ENCODE data around the gene MAST1. TPM values are rescaled to one million over a fixed set of nuclear protein-coding genes. Genes with fewer than 3 reads are reported as not detected.

The MAST1 gene
- total and polyA plus RNA-seq, 2 donors (not counting 1 experiment from before 2014, with no cell fraction given) = 0.39 to 1.1 TPM

DNA sequence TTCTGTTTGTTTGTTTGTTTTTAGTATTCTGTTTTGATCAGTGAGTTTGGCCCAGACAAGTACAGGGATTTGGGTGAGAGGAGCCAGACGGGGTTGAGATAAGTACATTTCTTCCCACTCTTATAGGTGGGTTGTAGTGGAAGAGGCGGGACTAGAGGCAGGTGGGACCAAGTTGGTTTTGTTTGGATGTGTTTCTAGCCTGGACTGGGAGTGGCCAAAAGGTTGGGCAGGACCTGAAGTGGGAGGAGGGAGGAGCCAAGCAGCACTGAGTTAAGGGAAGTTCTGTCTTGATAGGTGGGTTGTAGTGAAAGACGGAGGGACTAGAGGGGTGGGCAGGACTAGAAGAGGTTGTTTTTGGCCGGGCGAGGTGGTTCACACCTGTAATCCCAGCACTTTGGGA is 33.9 kb downstream of the MAST1 start:
- H4K20me1 ChIP-seq (ENCODE audit: control insufficient read depth, insufficient read depth, low read length, poor library complexity, severe bottlenecking) = no peaks in the 10 kb centered on the region
- POLR2A ChIA-PET = no interaction called here
- peaks cover 0 to 19% (median 0%) of the 10 kb centered on the region in 3 donors for H3K9me3 ChIP-seq (ENCODE audit: control extremely low read depth in 1 of 3, control insufficient read depth in 2 of 3, insufficient read depth in 1 of 3, low read length in 2 of 3)
- CTCF ChIA-PET = interaction anchor here (0.7 kb wide), 1 partner anchor 527 kb away, joined by 3 read pairs; no protein-coding TSS in a partner anchor
- H3K27me3 ChIP-seq (replicated peaks in 1 of 4; ENCODE audit: control extremely low read depth in 1 of 4, control insufficient read depth in 3 of 4, insufficient read depth in 4 of 4, low read length in 3 of 4) = peaks cover 0 to 2% (median 0%) of the 10 kb centered on the region in 4 experiments
- H3K9ac ChIP-seq (ENCODE audit: low read length) = no peak overlapping the region
- no peak overlapping the region for H2AFZ ChIP-seq (ENCODE audit: insufficient read depth, low read depth, low read length, poor library complexity, severe bottlenecking)
- TF ChIP-seq, protein P1, sequence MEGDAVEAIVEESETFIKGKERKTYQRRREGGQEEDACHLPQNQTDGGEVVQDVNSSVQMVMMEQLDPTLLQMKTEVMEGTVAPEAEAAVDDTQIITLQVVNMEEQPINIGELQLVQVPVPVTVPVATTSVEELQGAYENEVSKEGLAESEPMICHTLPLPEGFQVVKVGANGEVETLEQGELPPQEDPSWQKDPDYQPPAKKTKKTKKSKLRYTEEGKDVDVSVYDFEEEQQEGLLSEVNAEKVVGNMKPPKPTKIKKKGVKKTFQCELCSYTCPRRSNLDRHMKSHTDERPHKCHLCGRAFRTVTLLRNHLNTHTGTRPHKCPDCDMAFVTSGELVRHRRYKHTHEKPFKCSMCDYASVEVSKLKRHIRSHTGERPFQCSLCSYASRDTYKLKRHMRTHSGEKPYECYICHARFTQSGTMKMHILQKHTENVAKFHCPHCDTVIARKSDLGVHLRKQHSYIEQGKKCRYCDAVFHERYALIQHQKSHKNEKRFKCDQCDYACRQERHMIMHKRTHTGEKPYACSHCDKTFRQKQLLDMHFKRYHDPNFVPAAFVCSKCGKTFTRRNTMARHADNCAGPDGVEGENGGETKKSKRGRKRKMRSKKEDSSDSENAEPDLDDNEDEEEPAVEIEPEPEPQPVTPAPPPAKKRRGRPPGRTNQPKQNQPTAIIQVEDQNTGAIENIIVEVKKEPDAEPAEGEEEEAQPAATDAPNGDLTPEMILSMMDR (IDR thresholded peaks at IDR 0.05) = no peak
- TF ChIP-seq EZH2 (IDR thresholded peaks at IDR 0.05; ENCODE audit: borderline replicate concordance, insufficient read depth, low read depth, low read length, poor library complexity, severe bottlenecking) = no peak
- DNase-seq = peak; percentile 31
- Mint-ChIP-seq H3K4me3 (no peak overlapping the region), H3K9me3 (ENCODE audit: insufficient read depth) (peaks cover 4% of the 10 kb centered on the region), H3K27ac (peak overlapping the region; percentile 5), H3K4me1 (peaks cover 2% of the 10 kb centered on the region), H3K27me3 (no peaks in the 10 kb centered on the region)
- no peak overlapping the region for H3K4me2 ChIP-seq (replicated peaks; ENCODE audit: low read depth, low read length, poor library complexity, severe bottlenecking)
- intact Hi-C loops (cut with micrococcal nuclease) = no loop called here
- H3K4me3 ChIP-seq (ENCODE audit: control extremely low read depth in 1 of 5, extremely low read depth in 1 of 5, insufficient read depth in 1 of 5, low read depth in 2 of 5, low read length in 4 of 5) = no peak overlapping the region
- H3K4me1 ChIP-seq (ENCODE audit: control insufficient read depth in 2 of 2, insufficient read depth in 2 of 2, low read length in 2 of 2) = peaks cover 0 to 7% of the 10 kb centered on the region in 2 donors
- ATAC-seq (ENCODE audit: low read depth) = no peak
- H3K36me3 ChIP-seq (replicated peaks in 1 of 2; ENCODE audit: control extremely low read depth in 1 of 2, control insufficient read depth in 1 of 2, extremely low read depth in 1 of 2, insufficient read depth in 2 of 2, low read length in 1 of 2) = peaks cover 0 to 18% of the 10 kb centered on the region in 2 experiments
- H3K27ac ChIP-seq (ENCODE audit: low read length in 2 of 2) = no peak overlapping the region
- WGBS (ENCODE audit: insufficient coverage) = 100% methylated on average over 1 of the region's 5 CpGs
- no peaks in the 10 kb centered on the region for H3K79me2 ChIP-seq (ENCODE audit: control insufficient read depth, insufficient read depth, low read length)
